PC-3 (cell line): Measurements from ENCODE around the gene URB2. TPM values are rescaled to one million over a fixed set of nuclear protein-coding genes. Genes with fewer than 3 reads are reported as not detected.

ENCODE experiments used
- ATAC-seq: fragments of 200-7000 bp; cut with Tn5 transposase; 2 replicates; pipeline ENCODE4 v1.9.1; 2020; ENCODE audit warnings: mild to moderate bottlenecking, moderate library complexity
- BruUV-seq: library from RNA; stranded (reverse); fragments of 400-500 nt; replicated peaks from 2 replicates; lab custom pipeline; 2021; lab: Mats Ljungman, UMichigan
- CTCF ChIA-PET: fragments of 300-600 bp; sonication (Branson Sonifier 250); formaldehyde crosslinking; loops from one replicate; lab custom pipeline; 2022; ENCODE audit warnings: antibody characterized with exemption; lab: Charles Lee
- POLR2A ChIA-PET: fragments of 300-600 bp; sonication (Branson Sonifier 250); formaldehyde crosslinking; loops from one replicate; lab custom pipeline; 2022; ENCODE audit warnings: antibody characterized with exemption; ENCODE audit not compliant: unreplicated experiment; lab: Charles Lee
- DNase-seq: peaks from one replicate; pipeline ENCODE4 v3.0.0-alpha.2; 2015
- H2AFZ ChIP-seq: fragments of 300-600 bp; sonication (generic); 2 replicates; pipeline ENCODE4 v1.6.0; 2016; ENCODE audit warnings: antibody characterized with exemption, low read length
- H3F3A ChIP-seq: fragments of 300-600 bp; sonication (generic); one replicate; pipeline ENCODE4 v1.6.0; 2017; ENCODE audit warnings: antibody characterized with exemption, low read length, control low read depth, mild to moderate bottlenecking; ENCODE audit not compliant: unreplicated experiment
- H3K27ac ChIP-seq: fragments of 300-600 bp; sonication (generic); 2 replicates; pipeline ENCODE4 v1.5.1; 2016; ENCODE audit warnings: mild to moderate bottlenecking, low read length
- H3K27me3 ChIP-seq: fragments of 300-600 bp; sonication (generic); 2 replicates; pipeline ENCODE4 v1.6.1; 2016; ENCODE audit warnings: low read length, mixed read lengths
- H3K36me3 ChIP-seq: fragments of 300-600 bp; sonication (generic); 2 replicates; pipeline ENCODE4 v1.6.1; 2016; ENCODE audit warnings: low read depth, mixed run types, low read length, mixed read lengths
- H3K4me1 ChIP-seq: fragments of 300-600 bp; sonication (generic); 2 replicates; pipeline ENCODE4 v1.5.1; 2016; ENCODE audit warnings: low read length; ENCODE audit not compliant: insufficient read depth
- H3K4me2 ChIP-seq: fragments of 300-600 bp; sonication (generic); 2 replicates; pipeline ENCODE4 v1.6.0; 2016; ENCODE audit warnings: low read length
- H3K4me3 ChIP-seq: fragments of 300-600 bp; sonication (generic); 2 replicates; pipeline ENCODE4 v1.5.1; 2016; ENCODE audit warnings: mild to moderate bottlenecking, low read length, mixed read lengths
- H3K79me2 ChIP-seq: fragments of 300-600 bp; sonication (generic); 2 replicates; pipeline ENCODE4 v1.6.1; 2017; ENCODE audit warnings: low read length, mixed read lengths
- H3K9ac ChIP-seq: fragments of 300-600 bp; sonication (generic); 2 replicates; pipeline ENCODE4 v1.6.0; 2016; ENCODE audit warnings: mild to moderate bottlenecking, low read length
- H3K9me2 ChIP-seq: fragments of 300-600 bp; sonication (generic); replicated peaks from 2 replicates; pipeline ENCODE4 v1.6.1; 2016; ENCODE audit warnings: mixed run types, low read length, mixed read lengths
- H3K9me3 ChIP-seq: fragments of 300-600 bp; sonication (generic); 2 replicates; pipeline ENCODE4 v1.6.1; 2016; ENCODE audit warnings: low read length, mixed read lengths
- H4K20me1 ChIP-seq: fragments of 300-600 bp; sonication (generic); 2 replicates; pipeline ENCODE4 v1.6.1; 2016; ENCODE audit warnings: low read length, mixed read lengths
- EZH2 ChIP-seq: fragments of 300-600 bp; sonication (generic); IDR thresholded peaks from one replicate; pipeline ENCODE4 v1.6.1; 2017; ENCODE audit warnings: antibody characterized with exemption, mild to moderate bottlenecking, low read length; ENCODE audit not compliant: unreplicated experiment
- EZH2phosphoT487 ChIP-seq: fragments of 300-600 bp; sonication (generic); IDR thresholded peaks from 2 replicates; pipeline ENCODE4 v1.6.1; 2018; ENCODE audit warnings: mild to moderate bottlenecking, antibody characterized with exemption, low read length, borderline replicate concordance
- intact Hi-C: fragments of 100-400 bp; cut with micrococcal nuclease; formaldehyde crosslinking; loops from 2 replicates; pipeline ENCODE4 v1.9.0; 2023
- total RNA-seq: library from RNA; depleted of rRNA; stranded (reverse); fragments of >200 nt; gene quantifications from 2 replicates; pipeline ENCODE4 v1.2.3, GENCODE V29; 2014
- TF ChIP-seq, protein P1 (sequence below): fragments of 300-600 bp; sonication (generic); conservative IDR thresholded peaks from 2 replicates; pipeline ENCODE4 v1.5.1; 2017; ENCODE audit warnings: antibody characterized with exemption, low read depth, mild to moderate bottlenecking, low read length

Gene URB2
- total RNA-seq, 1 experiment from 2014 or later, result 26.2 TPM

DNA sequence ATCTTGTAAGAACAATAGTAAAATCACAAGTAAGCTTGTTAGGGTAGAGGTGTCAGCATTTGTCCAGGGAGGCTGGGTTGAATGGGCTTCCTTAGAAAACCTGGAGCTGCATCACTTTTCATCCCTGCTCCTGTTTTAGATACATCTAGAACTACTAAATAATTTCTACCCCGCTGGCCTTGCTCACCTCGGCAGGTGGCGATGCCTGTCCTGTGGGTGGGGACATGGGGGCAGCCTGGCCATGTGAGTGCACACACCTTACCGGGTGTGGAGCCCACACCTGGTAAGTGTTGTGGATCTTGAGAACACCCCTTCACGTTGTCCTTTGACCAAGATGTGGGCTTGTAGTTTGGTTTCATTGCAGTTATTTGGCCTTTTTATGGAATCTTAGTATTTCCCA, 29.7 kb downstream of the URB2 start:
- no peak overlapping the region for H2AFZ ChIP-seq
- H3K36me3 ChIP-seq, result peaks cover 64% of the 10 kb centered on the region
- no peaks in the 10 kb centered on the region for H3K79me2 ChIP-seq
- CTCF ChIA-PET, result no interaction called here
- no peak overlapping the region for H3K9ac ChIP-seq
- BruUV-seq, result no TSS peak
- no peak overlapping the region for H3K4me3 ChIP-seq
- H3K27ac ChIP-seq, result no peak overlapping the region
- no peaks in the 10 kb centered on the region for H3K27me3 ChIP-seq
- H4K20me1 ChIP-seq, result no peaks in the 10 kb centered on the region
- no peak overlapping the region for H3K4me2 ChIP-seq
- no peaks in the 10 kb centered on the region for H3K9me2 ChIP-seq
- POLR2A ChIA-PET, result no interaction called here
- TF ChIP-seq EZH2phosphoT487 (no peak), EZH2 (no peak)
- TF ChIP-seq, protein P1, sequence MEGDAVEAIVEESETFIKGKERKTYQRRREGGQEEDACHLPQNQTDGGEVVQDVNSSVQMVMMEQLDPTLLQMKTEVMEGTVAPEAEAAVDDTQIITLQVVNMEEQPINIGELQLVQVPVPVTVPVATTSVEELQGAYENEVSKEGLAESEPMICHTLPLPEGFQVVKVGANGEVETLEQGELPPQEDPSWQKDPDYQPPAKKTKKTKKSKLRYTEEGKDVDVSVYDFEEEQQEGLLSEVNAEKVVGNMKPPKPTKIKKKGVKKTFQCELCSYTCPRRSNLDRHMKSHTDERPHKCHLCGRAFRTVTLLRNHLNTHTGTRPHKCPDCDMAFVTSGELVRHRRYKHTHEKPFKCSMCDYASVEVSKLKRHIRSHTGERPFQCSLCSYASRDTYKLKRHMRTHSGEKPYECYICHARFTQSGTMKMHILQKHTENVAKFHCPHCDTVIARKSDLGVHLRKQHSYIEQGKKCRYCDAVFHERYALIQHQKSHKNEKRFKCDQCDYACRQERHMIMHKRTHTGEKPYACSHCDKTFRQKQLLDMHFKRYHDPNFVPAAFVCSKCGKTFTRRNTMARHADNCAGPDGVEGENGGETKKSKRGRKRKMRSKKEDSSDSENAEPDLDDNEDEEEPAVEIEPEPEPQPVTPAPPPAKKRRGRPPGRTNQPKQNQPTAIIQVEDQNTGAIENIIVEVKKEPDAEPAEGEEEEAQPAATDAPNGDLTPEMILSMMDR, result no peak
- ATAC-seq, result no peak
- DNase-seq, result no peak
- no peaks in the 10 kb centered on the region for H3F3A ChIP-seq
- no peaks in the 10 kb centered on the region for H3K4me1 ChIP-seq
- intact Hi-C loops, result no loop called here
- no peaks in the 10 kb centered on the region for H3K9me3 ChIP-seq

DNA sequence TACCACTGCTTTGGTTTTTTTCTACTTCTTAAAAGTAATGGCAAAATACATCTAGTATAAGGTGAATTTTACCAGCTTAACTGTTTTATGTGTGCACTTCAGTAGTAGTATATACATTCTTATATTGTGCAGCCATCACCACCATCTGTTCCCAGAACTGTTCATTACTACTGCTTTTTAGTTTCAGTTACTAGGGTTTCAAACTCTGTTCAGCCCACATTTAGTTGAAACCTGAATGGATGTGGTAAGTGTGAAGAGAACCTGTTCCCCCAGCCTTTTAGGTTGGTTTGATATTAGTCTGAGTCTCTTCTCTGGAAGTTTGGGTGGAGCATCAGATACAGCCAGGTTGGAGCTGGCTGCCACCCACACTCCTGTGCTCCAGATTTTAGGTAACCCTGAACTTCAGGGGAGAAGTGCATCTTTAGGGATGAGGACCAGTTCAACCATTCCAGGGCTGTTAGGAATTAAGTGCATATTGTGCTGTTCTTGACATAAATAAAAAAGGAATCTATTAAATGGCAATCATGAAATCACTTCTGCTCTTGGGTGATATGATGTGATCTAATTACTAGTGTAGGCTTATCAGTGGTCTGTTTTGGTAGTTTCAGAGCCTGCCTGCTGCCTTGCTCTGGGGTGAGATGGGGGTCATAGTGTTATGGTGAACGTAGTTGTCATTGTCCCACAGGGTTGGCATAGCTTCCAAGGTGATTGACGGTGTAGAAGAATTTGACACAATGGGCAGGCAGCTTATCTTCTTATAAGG, 32.1 kb downstream of the URB2 start:
- ATAC-seq (no peak), DNase-seq (no peak)
- peaks cover 58% of the 10 kb centered on the region for H3K36me3 ChIP-seq
- no peaks in the 10 kb centered on the region for H3K27me3 ChIP-seq
- no peaks in the 10 kb centered on the region for H3F3A ChIP-seq
- H3K27ac ChIP-seq, result no peak overlapping the region
- no peaks in the 10 kb centered on the region for H3K79me2 ChIP-seq
- H3K9ac ChIP-seq, result no peak overlapping the region
- no peak overlapping the region for H3K4me3 ChIP-seq
- H3K4me1 ChIP-seq, result no peaks in the 10 kb centered on the region
- intact Hi-C loops, result no loop called here
- CTCF ChIA-PET, result no interaction called here
- POLR2A ChIA-PET, result interaction anchor here (0.6 kb wide), 1 partner anchor 43 kb away, joined by 8 read pairs; no protein-coding TSS in a partner anchor
- H3K9me3 ChIP-seq, result no peaks in the 10 kb centered on the region
- no TSS peak for BruUV-seq
- H3K9me2 ChIP-seq, result no peaks in the 10 kb centered on the region
- H2AFZ ChIP-seq, result no peak overlapping the region
- H4K20me1 ChIP-seq, result no peaks in the 10 kb centered on the region
- H3K4me2 ChIP-seq, result no peak overlapping the region
- TF ChIP-seq, protein P1, result no peak
- no peak for TF ChIP-seq EZH2phosphoT487
- no peak for TF ChIP-seq EZH2
